Neuron (in vitro differentiated cells): ENCODE measurements around the gene MXD1.
"Not testable (repeated sequence)": the region's sequence is repeated elsewhere in the genome, so short reads cannot be mapped to it uniquely, and the experiment has no call there.

Experiments used
- H2AFZ ChIP-seq: one replicate; pipeline ENCODE4 v1.6.1; 2013; ENCODE audit warnings: low read depth, mild to moderate bottlenecking, inconsistent platforms, low read length, moderate library complexity
- H3K27me3 ChIP-seq: one replicate; pipeline ENCODE4 v1.6.1; 2013; ENCODE audit warnings: low read length; ENCODE audit not compliant: insufficient read depth
- H3K36me3 ChIP-seq: one replicate; pipeline ENCODE4 v1.6.1; 2013; ENCODE audit warnings: low read length; ENCODE audit not compliant: insufficient read depth
- H3K4me1 ChIP-seq: one replicate; pipeline ENCODE4 v1.6.1; 2013; ENCODE audit warnings: low read length; ENCODE audit not compliant: insufficient read depth
- H3K4me3 ChIP-seq: 2 replicates; pipeline ENCODE4 v1.5.1; 2013; ENCODE audit warnings: mild to moderate bottlenecking, low read length, moderate library complexity
- H3K9me3 ChIP-seq: one replicate; pipeline ENCODE4 v1.6.1; 2013; ENCODE audit warnings: low read length

Gene MXD1

DNA sequence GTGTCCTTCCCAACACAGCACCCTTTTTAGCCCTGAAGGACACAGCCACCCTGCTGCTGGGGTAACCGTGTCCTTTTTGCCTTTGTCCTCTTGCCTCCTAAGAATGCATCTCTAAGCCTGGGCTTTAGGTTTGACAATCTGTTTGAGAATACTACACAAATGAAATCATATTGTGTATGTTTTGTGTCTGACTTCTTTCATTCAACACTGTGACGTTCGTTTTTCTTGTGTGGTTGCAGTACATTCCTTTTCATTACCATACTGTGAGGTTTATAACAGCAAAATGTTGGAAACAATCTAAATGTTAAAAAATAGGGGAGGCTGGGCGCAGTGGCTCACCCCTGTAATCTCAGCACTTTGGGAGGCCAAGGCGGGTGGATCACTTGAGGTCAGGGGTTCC is 35.3 kb downstream of the MXD1 start:
- Histone ChIP-seq H3K4me1 (no peaks in the 10 kb centered on the region), H2AFZ (no peak overlapping the region), H3K4me3 (no peak overlapping the region)

GRCh38 chr2:69950671-69951070 is 35.8 kb downstream of the MXD1 start:
- not testable (repeated sequence) for H3K9me3 ChIP-seq, H3K4me1 ChIP-seq, H2AFZ ChIP-seq, H3K27me3 ChIP-seq, H3K36me3 ChIP-seq, H3K4me3 ChIP-seq

More for the DNA sequence above, 35.3 kb downstream of the MXD1 start:
- H3K36me3 ChIP-seq: no peaks in the 10 kb centered on the region
- no peaks in the 10 kb centered on the region for H3K9me3 ChIP-seq
- no peaks in the 10 kb centered on the region for H3K27me3 ChIP-seq

DNA sequence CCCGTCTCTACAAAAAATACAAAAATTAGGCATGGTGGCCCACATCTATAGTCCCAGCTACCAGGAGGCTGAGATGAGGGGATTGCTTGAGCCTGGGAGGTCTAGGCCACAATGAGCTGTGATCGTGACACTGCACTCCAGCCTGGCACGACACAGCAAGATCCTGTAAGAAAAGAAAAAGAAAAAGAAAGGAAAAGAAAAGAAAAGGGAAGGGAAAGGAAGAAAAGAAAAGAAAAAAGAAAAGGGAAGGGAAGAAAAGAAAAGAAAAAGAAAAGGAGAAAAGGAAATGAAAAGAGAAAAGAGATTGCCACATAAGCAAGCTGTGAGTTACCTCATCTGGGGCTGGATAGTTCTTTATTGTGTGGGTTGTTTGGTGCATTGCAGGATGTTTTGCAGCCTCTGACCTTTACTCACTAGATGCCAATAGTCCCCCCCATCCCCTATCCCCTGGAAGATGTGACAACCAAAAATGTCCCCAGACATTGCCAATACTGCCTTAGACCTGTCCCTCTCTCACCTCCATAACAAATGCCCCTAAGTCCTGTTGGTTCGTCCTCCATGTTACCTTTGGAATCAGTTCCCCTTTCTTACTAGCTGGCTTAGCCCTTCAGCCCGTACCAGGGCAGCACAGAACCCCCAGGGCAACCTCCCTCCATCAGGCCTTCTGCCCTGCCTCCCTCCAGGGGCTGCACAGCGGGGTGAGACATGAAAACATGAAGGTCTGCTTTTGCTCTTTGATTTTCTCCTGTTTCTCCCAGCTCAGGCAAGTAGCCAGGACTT is 37.6 kb downstream of the MXD1 start:
- H3K9me3 ChIP-seq: no peaks in the 10 kb centered on the region
- H3K36me3 ChIP-seq: no peaks in the 10 kb centered on the region
- H3K4me1 ChIP-seq: no peaks in the 10 kb centered on the region
- no peak overlapping the region for H3K4me3 ChIP-seq
- no peaks in the 10 kb centered on the region for H3K27me3 ChIP-seq
- no peak overlapping the region for H2AFZ ChIP-seq

DNA sequence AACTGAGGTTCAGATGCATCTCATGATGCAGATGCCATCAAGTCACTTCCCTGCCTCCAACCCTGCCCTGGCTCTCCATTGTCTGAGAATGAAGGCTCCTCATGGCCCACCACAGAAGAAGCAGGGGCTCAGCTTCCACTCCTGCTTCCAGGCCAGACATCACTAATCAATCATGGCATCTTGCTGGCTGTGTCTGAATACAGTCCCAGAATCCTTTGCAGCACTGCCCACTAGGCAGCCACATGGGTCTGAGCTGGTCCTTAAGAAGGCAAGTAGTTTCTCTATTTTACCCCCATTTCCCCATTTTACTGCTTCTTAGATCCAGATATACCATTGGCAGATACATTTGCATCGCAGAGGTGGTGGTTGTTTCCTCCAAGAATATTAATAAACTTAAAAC is 39.2 kb downstream of the MXD1 start:
- no peak overlapping the region for H2AFZ ChIP-seq
- no peaks in the 10 kb centered on the region for H3K36me3 ChIP-seq
- no peaks in the 10 kb centered on the region for H3K9me3 ChIP-seq
- no peak overlapping the region for H3K4me3 ChIP-seq
- H3K27me3 ChIP-seq: no peaks in the 10 kb centered on the region
- H3K4me1 ChIP-seq: no peaks in the 10 kb centered on the region

- Histone ChIP-seq H3K4me1 (no peaks in the 10 kb centered on the region), H3K36me3 (no peaks in the 10 kb centered on the region), H3K9me3 (no peaks in the 10 kb centered on the region), H3K27me3 (no peaks in the 10 kb centered on the region), H3K4me3 (no peak overlapping the region), H2AFZ (no peak overlapping the region)
Observed at GRCh38 chr2:69955029-69955428, 40.1 kb downstream of the MXD1 start.

GRCh38 chr2:69956475-69956979 is 41.6 kb downstream of the MXD1 start:
- H3K27me3 ChIP-seq: no peaks in the 10 kb centered on the region
- no peaks in the 10 kb centered on the region for H3K4me1 ChIP-seq
- no peak overlapping the region for H2AFZ ChIP-seq
- H3K4me3 ChIP-seq: no peak overlapping the region
- H3K36me3 ChIP-seq: no peaks in the 10 kb centered on the region
- no peaks in the 10 kb centered on the region for H3K9me3 ChIP-seq

DNA sequence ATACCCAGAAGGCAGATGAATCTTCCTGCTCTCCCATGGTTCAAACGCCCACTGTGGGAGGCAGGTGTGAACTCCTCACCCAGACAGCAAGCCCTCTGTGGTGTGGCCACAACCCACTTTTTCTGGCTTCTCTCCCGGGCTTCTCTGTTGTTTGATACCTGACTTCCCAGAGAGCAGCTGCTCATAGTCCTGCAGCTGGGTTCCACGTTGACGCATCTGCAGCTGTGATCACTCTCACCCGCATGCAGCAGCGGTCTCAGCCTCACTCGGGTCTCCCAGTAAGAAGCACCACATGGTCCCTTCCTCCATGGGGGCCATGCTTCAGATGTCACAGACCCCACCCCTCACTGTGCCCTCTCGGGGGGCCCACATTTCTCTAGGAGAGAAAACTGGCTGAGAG is 43.1 kb downstream of the MXD1 start:
- Histone ChIP-seq H2AFZ (no peak overlapping the region), H3K4me1 (no peaks in the 10 kb centered on the region), H3K9me3 (no peaks in the 10 kb centered on the region), H3K27me3 (no peaks in the 10 kb centered on the region), H3K4me3 (no peak overlapping the region), H3K36me3 (no peaks in the 10 kb centered on the region)

- no peak overlapping the region for H2AFZ ChIP-seq
- H3K36me3 ChIP-seq: no peaks in the 10 kb centered on the region
- no peak overlapping the region for H3K4me3 ChIP-seq
- H3K9me3 ChIP-seq: no peaks in the 10 kb centered on the region
- no peaks in the 10 kb centered on the region for H3K4me1 ChIP-seq
- no peaks in the 10 kb centered on the region for H3K27me3 ChIP-seq
Observed at GRCh38 chr2:69958480-69958879, 43.6 kb downstream of the MXD1 start.

DNA sequence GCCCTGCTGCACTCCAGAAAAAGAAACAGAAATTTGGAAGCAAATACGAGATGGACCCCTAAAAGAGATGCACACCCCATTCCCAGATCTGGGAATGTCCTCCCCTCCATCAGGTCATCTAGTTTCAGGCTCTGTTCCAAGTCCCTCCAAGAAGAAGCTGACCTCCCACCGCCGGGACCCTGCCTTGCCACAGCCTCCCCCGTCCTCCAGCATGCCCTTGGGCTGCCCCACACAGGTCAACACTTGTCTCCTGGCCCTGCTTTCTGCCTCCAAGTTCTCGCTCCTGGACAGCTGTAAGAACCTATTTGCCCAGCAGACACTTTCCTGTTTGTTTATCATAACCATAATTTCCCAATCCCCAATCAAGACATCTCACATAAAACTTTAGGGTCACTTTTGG is 44.5 kb downstream of the MXD1 start:
- Histone ChIP-seq H3K4me1 (peaks cover 2% of the 10 kb centered on the region), H3K27me3 (no peaks in the 10 kb centered on the region), H2AFZ (no peak overlapping the region), H3K4me3 (no peak overlapping the region), H3K36me3 (no peaks in the 10 kb centered on the region), H3K9me3 (no peaks in the 10 kb centered on the region)

GRCh38 chr2:69960821-69961220 is 45.9 kb downstream of the MXD1 start:
- H3K27me3 ChIP-seq: no peaks in the 10 kb centered on the region
- H3K9me3 ChIP-seq: no peaks in the 10 kb centered on the region
- H3K4me1 ChIP-seq: peaks cover 2% of the 10 kb centered on the region
- no peaks in the 10 kb centered on the region for H3K36me3 ChIP-seq
- no peak overlapping the region for H2AFZ ChIP-seq
- no peak overlapping the region for H3K4me3 ChIP-seq

GRCh38 chr2:69961496-69961895 is 46.6 kb downstream of the MXD1 start, which contains the start of gene ASPRV1:
Gene ASPRV1, minus strand, starts transcription at chr2:69961631. Its CDS starts 195 bp downstream, at chr2:69961436.
- no peak within 1 kb of the TSS for H3K4me3 ChIP-seq
- H2AFZ ChIP-seq: no peak within 1 kb of the TSS
- H3K9me3 ChIP-seq: no peaks in the 10 kb centered on the region
- no peaks in the 10 kb centered on the region for H3K27me3 ChIP-seq
- no peaks in the 10 kb centered on the region for H3K36me3 ChIP-seq
- H3K4me1 ChIP-seq: peaks cover 2% of the 10 kb centered on the region

DNA sequence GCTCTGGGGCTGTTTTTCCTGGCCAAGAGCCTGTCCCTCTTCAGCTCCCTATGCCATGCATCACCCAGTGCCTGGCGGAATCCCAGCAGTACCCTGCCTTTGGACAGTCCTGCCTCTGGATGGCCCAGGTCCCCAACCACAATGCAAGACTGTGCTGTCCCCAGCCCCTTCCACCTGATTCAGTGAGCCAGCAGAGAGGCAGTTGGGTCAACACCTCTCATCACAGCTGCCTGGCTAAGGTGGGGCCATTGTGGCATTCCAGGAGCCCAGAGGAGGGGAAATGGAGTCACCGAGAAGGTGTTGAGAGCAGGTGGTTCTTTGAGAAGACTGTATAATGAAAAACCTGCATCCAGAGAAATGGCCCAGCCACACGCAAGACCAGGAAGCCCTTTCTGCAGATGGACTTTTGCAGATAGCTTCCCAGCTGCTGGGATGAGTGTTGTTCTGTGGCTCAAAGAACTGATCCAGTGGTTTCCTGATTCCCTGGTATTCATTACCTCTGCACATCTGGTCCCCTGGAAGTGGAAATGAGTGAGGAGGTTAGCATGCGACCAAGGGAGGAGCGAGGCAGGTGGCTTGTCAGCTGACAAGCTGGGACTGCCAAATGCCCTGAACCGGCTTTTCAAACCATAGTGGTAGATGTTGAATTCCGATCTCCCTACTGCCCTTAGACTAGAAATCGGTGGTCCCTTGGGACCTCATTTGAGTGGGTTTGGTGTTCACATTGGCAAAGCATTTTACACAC is 48.2 kb downstream of the MXD1 start:
- Histone ChIP-seq H3K9me3 (no peaks in the 10 kb centered on the region), H2AFZ (no peak overlapping the region), H3K4me3 (no peak overlapping the region), H3K36me3 (no peaks in the 10 kb centered on the region), H3K4me1 (peaks cover 2% of the 10 kb centered on the region), H3K27me3 (no peaks in the 10 kb centered on the region)

DNA sequence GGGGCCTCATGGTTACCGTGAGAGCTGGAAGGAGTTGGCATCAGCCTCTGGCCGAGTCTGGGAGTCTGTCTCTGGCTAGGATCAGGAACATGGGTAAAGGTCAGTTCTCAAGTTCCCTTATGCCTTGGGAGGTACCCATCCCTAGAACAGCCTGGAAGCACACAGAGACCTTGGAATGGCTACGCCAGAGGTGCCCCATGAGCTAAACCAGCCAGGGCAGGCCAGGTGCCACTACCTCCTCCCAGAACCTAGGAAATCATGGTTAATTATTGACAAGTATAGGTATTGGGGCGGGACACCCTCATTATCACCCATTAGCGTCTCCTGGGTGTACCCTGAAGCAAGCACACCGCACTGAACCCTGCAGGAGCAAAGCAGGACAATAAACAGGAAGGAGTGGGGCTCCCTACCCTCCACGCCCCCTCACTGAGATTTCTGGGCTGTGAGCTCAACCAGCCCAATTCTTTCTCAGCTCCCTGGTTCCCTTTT is 49.5 kb downstream of the MXD1 start:
- no peak overlapping the region for H2AFZ ChIP-seq
- H3K27me3 ChIP-seq: no peaks in the 10 kb centered on the region
- peaks cover 2% of the 10 kb centered on the region for H3K4me1 ChIP-seq
- no peak overlapping the region for H3K4me3 ChIP-seq
- no peaks in the 10 kb centered on the region for H3K36me3 ChIP-seq
- no peaks in the 10 kb centered on the region for H3K9me3 ChIP-seq
